ENCODE data around the gene RRP8. TPM values are rescaled to one million over a fixed set of nuclear protein-coding genes. Genes with fewer than 3 reads are reported as not detected.

Gene RRP8
- total RNA-seq, 1 donor from 2014 or later: 14.4 TPM

GRCh38 chr11:6619004-6619745, 15.8 kb upstream of the RRP8 start, which contains the start of gene TPP1:
TSS of gene TPP1 (minus strand) at chr11:6619422. CDS start at chr11:6619400, 22 bp downstream.
- DNase-seq (ENCODE audit: low spot score) (peak; percentile 92), ATAC-seq (peak; percentile 97)

- ATAC-seq (peak; percentile 15), DNase-seq (ENCODE audit: low spot score) (no peak)
Measured at GRCh38 chr11:6618117-6619003, 14.9 kb upstream of the RRP8 start.

GRCh38 chr11:6617315-6617781, 13.9 kb upstream of the RRP8 start:
- ATAC-seq (no peak), DNase-seq (ENCODE audit: low spot score) (no peak)

- no peak for DNase-seq (ENCODE audit: low spot score)
- no peak for ATAC-seq
Measured at GRCh38 chr11:6616596-6617250, 13.3 kb upstream of the RRP8 start.

GRCh38 chr11:6615882-6616585, 12.6 kb upstream of the RRP8 start:
- no peak for ATAC-seq

GRCh38 chr11:6615046-6615445, 11.6 kb upstream of the RRP8 start:
- no peak for ATAC-seq
- DNase-seq (ENCODE audit: low spot score): no peak

More at GRCh38 chr11:6615882-6616585, 12.6 kb upstream of the RRP8 start:
- DNase-seq (ENCODE audit: low spot score): no peak

GRCh38 chr11:6614446-6614845, 11.0 kb upstream of the RRP8 start:
- ATAC-seq (no peak), DNase-seq (ENCODE audit: low spot score) (no peak)

GRCh38 chr11:6613496-6613895, 10.1 kb upstream of the RRP8 start:
- ATAC-seq (no peak), DNase-seq (ENCODE audit: low spot score) (no peak)

GRCh38 chr11:6612213-6613041, 9.0 kb upstream of the RRP8 start, which contains the start of gene TAF10:
TSS of gene TAF10 (minus strand) at chr11:6612216. CDS start at chr11:6612189, 27 bp downstream.
- DNase-seq (ENCODE audit: low spot score): peak; percentile 97
- ATAC-seq: peak; percentile 94

GRCh38 chr11:6611963-6612212, 8.5 kb upstream of the RRP8 start:
- no peak for DNase-seq (ENCODE audit: low spot score)
- no peak for ATAC-seq

GRCh38 chr11:6611092-6611962, 7.9 kb upstream of the RRP8 start:
- ATAC-seq: peak; percentile 0
- no peak for DNase-seq (ENCODE audit: low spot score)

GRCh38 chr11:6610591-6610990, 7.2 kb upstream of the RRP8 start:
- no peak for DNase-seq (ENCODE audit: low spot score)
- no peak for ATAC-seq

GRCh38 chr11:6609502-6610015, 6.1 kb upstream of the RRP8 start:
- no peak for DNase-seq (ENCODE audit: low spot score)
- ATAC-seq: no peak

- ATAC-seq: no peak
- DNase-seq (ENCODE audit: low spot score): no peak
Measured at GRCh38 chr11:6608726-6609501, 5.5 kb upstream of the RRP8 start.

GRCh38 chr11:6608011-6608410, 4.6 kb upstream of the RRP8 start:
- no peak for ATAC-seq
- no peak for DNase-seq (ENCODE audit: low spot score)

- no peak for ATAC-seq
- no peak for DNase-seq (ENCODE audit: low spot score)
Measured at GRCh38 chr11:6607190-6607795, 3.9 kb upstream of the RRP8 start.

GRCh38 chr11:6606471-6607189, 3.2 kb upstream of the RRP8 start:
- DNase-seq (ENCODE audit: low spot score): peak; percentile 78
- ATAC-seq: peak; percentile 50

All from left lobe of liver (tissue), 2 donors.